Stimulated activated CD8-positive, alpha-beta memory T cell treated with anti-CD3 and anti-CD28 coated beads, Interleukin-4, amount 100 ng/mL, for 1 hour (primary cell): ENCODE results near the gene IL17RA.
A peak's percentile ranks its signal among the peaks of the same experiment; 100 is the strongest.

Experiments
- DNase-seq, 2 donors: peaks; one replicate each; pipeline ENCODE4 v3.0.0-alpha.2; 2020; ENCODE audit warnings: low read depth in 2 of 2, low spot score in 1 of 2

IL17RA gene

DNA sequence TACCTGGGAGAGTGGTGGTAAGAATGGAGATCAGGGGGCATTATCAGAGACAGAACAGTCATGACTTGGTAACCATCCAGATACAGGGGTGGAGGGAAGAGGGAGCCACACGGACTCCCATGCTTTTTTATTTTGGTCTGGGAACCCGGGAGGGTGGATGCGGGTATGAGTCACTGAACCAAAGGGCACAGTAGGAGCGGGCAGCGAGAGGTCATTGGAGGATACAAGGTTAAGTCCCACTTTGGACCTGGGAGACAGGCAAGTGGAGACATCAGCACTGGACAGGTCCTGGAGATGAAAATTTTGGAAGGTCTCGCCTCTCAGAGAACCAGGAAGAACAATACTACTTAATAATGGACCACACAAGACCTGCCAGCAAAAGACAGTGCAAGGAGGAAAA, 67.5 kb downstream of the IL17RA start:
- DNase-seq: no peak

GRCh38 chr22:17152971-17153370, 68.2 kb downstream of the IL17RA start:
- no peak for DNase-seq

GRCh38 chr22:17155941-17156340, 71.1 kb downstream of the IL17RA start:
- DNase-seq: no peak

GRCh38 chr22:17157714-17158113, 72.9 kb downstream of the IL17RA start:
- no peak for DNase-seq

- no peak for DNase-seq
Measured at GRCh38 chr22:17158176-17158567, 73.4 kb downstream of the IL17RA start.

DNA sequence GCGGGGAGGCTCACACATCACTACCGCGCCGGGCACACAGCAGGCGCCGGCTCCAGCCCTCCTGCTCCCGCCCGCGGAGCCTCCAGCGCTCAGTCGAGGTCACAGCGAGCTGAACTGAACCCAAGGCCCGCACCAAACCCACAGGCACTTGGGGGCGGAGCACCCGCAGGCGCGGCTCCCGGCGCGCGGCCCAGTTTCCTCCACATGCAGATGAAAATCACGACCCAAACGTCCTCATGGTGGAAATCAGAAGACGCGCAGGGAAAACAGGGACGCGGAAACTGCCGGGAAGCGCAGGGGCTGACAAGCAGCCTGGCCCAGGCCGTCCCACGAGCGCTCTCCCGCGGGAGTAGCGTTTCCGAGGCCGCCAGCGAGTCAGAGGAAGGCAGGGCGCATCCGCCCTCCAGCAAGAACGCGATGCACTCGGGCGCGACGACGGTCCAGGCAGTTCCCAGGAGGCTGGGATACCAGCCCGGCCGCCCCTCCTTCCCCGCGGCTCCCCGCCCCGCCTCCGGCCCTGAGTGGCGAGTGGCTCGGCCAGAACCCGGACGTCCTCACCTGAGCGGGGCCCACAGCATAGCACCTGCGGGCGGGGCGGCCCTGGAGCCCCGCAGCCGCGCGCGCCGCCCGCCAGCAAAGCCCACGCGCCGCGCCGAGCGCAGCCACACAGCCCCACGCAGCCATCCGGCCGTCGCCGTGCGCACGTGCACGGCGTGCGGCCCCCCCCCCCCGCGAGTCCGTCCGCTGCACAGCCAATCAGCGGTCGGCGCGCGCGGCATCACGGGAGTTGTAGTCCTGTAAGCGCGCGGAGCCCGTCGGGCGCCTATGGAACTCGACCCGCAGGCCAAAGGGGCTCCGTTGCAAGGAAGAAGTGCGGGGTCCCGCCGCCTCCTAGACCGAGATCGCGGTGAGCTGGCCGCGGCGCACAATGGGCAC, 74.0 kb downstream of the IL17RA start, which contains the start of gene HDHD5:
Gene HDHD5, minus strand, starts transcription at position 710 of the 936 bp plus-strand sequence. Its CDS starts 26 bp downstream, at position 684.
- DNase-seq: peak; percentile 80

- DNase-seq: no peak
Measured at GRCh38 chr22:17159504-17159951, 74.7 kb downstream of the IL17RA start.

- no peak for DNase-seq
Measured at GRCh38 chr22:17161991-17162390, 77.2 kb downstream of the IL17RA start.

- DNase-seq: no peak
Measured at GRCh38 chr22:17162731-17163130, 77.9 kb downstream of the IL17RA start.

- no peak for DNase-seq
Measured at GRCh38 chr22:17164392-17165024, 79.7 kb downstream of the IL17RA start.
